Measurements from ENCODE around the gene DHX40. TPM values are rescaled to one million over a fixed set of nuclear protein-coding genes. Genes with fewer than 3 reads are reported as not detected.
"Not testable (repeated sequence)": the region's sequence is repeated elsewhere in the genome, so short reads cannot be mapped to it uniquely, and the experiment has no call there.

The DHX40 gene
- total RNA-seq, 2 donors from 2014 or later: 35.9 to 37.5 TPM

DNA sequence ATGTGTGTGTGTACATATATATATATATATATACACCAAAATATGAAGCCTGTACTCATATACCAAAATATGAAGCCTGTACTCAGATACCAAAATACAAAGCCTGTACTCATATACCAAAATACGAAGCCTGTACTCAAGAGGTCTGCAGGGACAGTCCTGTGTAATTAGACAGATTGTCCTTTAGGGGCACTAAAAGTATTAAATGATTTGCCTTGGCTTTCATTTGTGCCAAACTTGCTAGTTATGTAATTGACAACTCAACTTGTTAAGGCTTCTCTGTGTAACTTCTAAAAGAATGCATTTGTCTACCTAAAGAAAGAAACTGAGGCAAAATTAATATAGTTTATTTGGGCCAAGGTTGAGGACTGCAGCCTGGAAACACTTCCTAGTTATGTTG is 30.8 kb upstream of the DHX40 start:
- peaks cover 20% of the 10 kb centered on the region for H3K27me3 Mint-ChIP-seq (ENCODE audit: low read depth)
- no peak for DNase-seq
- H3K4me1 Mint-ChIP-seq (ENCODE audit: low read depth): no peaks in the 10 kb centered on the region
- ATAC-seq (replicated peaks in 1 of 2): no peak
- no peaks in the 10 kb centered on the region for H3K9me3 Mint-ChIP-seq
- no peaks in the 10 kb centered on the region for H3K36me3 Mint-ChIP-seq (ENCODE audit: insufficient read depth in 2 of 2)
- H3K27ac Mint-ChIP-seq: no peak overlapping the region
- H3K4me3 Mint-ChIP-seq: no peak overlapping the region

DNA sequence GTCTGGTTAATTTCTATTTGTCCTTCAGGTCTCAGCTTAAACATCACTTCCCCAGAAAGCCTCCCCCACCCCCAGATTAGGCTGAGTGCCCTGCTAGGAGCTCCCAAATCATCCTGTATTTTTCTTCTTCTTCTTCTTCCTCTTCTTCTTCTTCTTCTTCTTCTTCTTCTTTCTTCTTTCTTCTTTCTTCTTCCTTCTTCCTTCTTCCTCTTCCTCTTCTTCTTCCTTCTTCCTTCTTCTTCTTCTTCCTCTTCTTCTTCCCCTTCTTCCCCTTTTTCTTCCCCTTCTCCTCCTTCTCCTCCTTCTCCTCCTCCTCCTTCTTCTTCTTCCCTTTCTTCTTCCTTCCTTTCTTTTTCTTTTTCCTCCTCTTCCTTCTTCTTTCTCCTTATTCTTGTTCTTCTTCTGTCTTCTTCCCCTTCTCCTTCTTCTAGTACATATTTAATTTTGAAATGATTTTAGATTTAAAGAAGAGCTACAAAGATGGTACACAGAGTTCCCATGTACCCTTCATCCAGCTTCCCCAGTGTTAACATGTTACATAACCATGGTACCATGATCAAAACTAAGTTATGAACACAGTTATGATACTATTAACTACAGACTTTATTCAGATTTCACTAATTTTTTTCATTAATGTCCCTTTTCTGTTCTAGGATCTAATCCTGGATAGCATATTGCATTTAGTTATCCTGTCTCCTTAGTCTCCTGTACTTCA is 27.1 kb upstream of the DHX40 start:
- ATAC-seq (replicated peaks in 1 of 2): no peak
- H3K27me3 Mint-ChIP-seq (ENCODE audit: low read depth): peaks cover 28% of the 10 kb centered on the region
- H3K4me1 Mint-ChIP-seq (ENCODE audit: low read depth): no peaks in the 10 kb centered on the region
- H3K4me3 Mint-ChIP-seq: no peak overlapping the region
- H3K9me3 Mint-ChIP-seq: no peaks in the 10 kb centered on the region
- no peak for DNase-seq
- no peaks in the 10 kb centered on the region for H3K36me3 Mint-ChIP-seq (ENCODE audit: insufficient read depth in 2 of 2)
- no peak overlapping the region for H3K27ac Mint-ChIP-seq

DNA sequence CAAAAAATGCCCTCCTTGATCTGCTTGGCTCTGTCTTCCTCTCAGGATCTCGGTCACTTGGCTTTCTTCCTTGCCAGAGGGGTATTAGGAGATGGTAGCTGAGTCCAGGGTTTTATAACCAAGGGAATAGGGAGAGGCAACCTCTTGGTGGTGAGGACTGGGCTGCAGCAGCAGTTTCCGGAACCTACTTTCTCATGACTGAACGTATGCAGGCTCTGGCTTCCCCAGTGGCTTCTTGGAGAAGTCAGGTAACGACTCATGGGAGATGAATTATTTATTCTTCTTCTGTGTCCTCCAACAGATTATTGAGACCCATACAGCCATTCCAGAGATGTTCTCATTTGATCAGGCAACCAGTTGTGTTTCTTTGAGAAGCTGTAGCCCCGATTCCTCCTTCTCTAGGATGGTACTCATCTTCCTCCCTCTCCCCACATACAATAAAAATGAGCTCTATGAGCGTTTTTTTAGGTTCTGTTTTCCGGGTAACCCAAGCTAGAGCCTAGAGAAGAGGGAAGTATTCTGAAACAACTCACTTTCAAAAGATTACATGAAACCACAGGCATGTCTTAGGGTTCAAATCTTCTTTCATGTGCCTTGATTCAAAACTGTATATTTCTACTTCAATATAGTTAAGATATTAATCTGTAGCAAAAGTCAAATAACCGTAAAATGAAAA is 22.3 kb upstream of the DHX40 start:
- no peaks in the 10 kb centered on the region for H3K9me3 Mint-ChIP-seq
- DNase-seq (no peak), ATAC-seq (replicated peaks in 1 of 2) (no peak)
- peaks cover 23% of the 10 kb centered on the region for H3K27me3 Mint-ChIP-seq (ENCODE audit: low read depth)
- H3K4me1 Mint-ChIP-seq (ENCODE audit: low read depth): no peaks in the 10 kb centered on the region
- H3K4me3 Mint-ChIP-seq: no peak overlapping the region
- H3K36me3 Mint-ChIP-seq (ENCODE audit: insufficient read depth in 2 of 2): no peaks in the 10 kb centered on the region
- H3K27ac Mint-ChIP-seq: no peak overlapping the region

DNA sequence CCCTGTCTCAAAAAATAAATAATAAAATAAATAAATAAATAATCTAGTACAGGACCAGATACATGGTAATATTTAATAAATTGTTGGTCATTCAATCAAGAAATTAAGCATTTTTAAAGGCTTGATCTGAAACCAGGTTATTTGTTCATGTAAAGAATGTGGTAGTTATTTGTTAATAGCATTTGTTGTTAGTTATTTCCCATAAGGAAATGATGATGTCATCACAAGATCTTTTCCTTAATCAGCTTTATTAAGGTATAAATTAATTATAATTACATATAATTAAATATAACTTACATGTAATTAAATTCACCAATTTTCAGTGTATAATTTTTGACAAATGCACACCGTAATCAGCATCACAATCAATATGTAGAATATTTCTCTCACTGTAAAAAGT is 19.5 kb upstream of the DHX40 start:
- Mint-ChIP-seq H3K36me3 (ENCODE audit: insufficient read depth in 2 of 2) (no peaks in the 10 kb centered on the region), H3K4me3 (no peak overlapping the region), H3K27ac (no peak overlapping the region), H3K9me3 (no peaks in the 10 kb centered on the region), H3K4me1 (ENCODE audit: low read depth) (no peaks in the 10 kb centered on the region), H3K27me3 (ENCODE audit: low read depth) (peaks cover 13% of the 10 kb centered on the region)
- DNase-seq (no peak), ATAC-seq (replicated peaks in 1 of 2) (no peak)

DNA sequence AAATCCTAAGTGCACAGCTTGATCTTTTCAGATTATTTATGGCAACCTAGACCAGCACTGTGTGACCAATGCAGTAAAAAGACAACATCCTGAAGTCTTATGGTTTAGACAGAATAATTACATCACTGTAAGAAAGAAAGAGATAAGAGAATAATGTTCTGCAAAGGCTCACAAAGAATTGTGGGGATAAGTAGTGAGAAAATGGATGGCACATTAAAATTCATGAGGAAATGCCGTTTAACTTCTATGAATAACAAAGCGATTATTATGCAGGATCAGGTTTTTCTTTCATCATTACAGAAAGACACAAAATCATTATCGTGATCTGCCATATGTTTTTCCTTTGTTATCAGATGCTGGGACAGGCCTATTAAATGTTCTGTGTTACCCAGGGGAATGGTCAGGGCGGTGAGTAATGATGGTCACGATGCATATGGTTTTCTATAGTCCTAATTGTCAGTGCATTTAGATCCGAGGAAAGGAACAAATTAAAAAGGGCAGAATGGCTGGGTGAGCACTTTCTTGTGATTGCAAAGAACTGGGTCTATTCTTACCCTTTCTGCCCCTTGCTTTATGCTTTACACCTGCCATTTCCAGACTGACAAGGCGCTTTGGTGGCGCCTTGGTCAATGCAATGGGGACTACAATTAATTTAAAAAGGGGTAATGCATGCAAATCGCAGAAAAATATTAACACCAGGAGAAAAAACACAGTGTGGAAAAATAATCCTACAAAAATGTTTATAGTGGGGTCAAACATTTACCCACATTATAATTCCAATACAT is 18.1 kb upstream of the DHX40 start:
- no peak overlapping the region for H3K27ac Mint-ChIP-seq
- peaks cover 13% of the 10 kb centered on the region for H3K27me3 Mint-ChIP-seq (ENCODE audit: low read depth)
- ATAC-seq (replicated peaks in 1 of 2) (no peak), DNase-seq (no peak)
- H3K36me3 Mint-ChIP-seq (ENCODE audit: insufficient read depth in 2 of 2): no peaks in the 10 kb centered on the region
- no peaks in the 10 kb centered on the region for H3K4me1 Mint-ChIP-seq (ENCODE audit: low read depth)
- no peaks in the 10 kb centered on the region for H3K9me3 Mint-ChIP-seq
- H3K4me3 Mint-ChIP-seq: no peak overlapping the region

DNA sequence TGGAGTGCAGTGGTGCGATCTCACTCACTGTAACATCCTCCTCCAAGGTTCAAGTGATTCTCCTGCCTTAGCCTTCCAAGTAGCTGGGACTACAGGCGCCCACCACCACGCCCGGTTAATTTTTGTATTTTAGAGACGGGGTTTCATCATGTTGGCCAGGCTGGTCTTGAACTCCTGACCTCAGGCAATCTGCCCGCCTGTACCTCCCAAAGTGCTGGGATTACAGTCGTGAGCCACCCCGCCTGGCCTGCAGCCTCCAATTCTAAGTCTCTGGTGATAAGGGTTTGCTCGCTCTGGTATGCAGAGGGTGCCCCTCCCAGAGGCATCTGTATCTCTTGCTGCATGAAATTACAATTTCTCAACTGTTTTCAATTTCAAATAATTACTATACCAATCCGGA is 16.4 kb upstream of the DHX40 start:
- not testable (repeated sequence) for H3K36me3 Mint-ChIP-seq (ENCODE audit: insufficient read depth in 2 of 2); H3K9me3 Mint-ChIP-seq; H3K27ac Mint-ChIP-seq; H3K27me3 Mint-ChIP-seq (ENCODE audit: low read depth); DNase-seq; H3K4me3 Mint-ChIP-seq; H3K4me1 Mint-ChIP-seq (ENCODE audit: low read depth); ATAC-seq (replicated peaks in 1 of 2)

DNA sequence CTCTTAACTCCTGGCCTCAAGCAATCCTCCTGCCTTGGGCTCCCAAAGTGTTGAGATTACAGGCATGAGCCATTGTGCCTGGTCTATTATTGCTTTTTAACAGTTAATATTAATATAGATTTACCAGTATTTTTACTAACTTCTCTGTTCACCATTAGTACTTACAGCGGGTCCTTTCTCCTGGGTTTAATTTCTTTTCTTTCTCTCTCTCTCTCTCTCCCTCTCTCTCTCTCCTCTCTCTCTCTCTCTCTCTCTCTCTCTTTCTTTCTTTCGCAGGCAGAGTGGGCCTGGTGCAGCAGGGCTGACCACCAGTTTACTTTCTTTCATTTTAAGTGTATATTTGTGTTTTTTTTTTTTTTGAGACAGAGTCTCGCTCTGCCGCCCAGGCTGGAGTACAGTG is 14.7 kb upstream of the DHX40 start:
- no peaks in the 10 kb centered on the region for H3K27me3 Mint-ChIP-seq (ENCODE audit: low read depth)
- no peaks in the 10 kb centered on the region for H3K4me1 Mint-ChIP-seq (ENCODE audit: low read depth)
- no peak overlapping the region for H3K4me3 Mint-ChIP-seq
- H3K27ac Mint-ChIP-seq: no peak overlapping the region
- no peak for ATAC-seq (replicated peaks in 1 of 2)
- H3K9me3 Mint-ChIP-seq: no peaks in the 10 kb centered on the region
- no peaks in the 10 kb centered on the region for H3K36me3 Mint-ChIP-seq (ENCODE audit: insufficient read depth in 2 of 2)
- no peak for DNase-seq

DNA sequence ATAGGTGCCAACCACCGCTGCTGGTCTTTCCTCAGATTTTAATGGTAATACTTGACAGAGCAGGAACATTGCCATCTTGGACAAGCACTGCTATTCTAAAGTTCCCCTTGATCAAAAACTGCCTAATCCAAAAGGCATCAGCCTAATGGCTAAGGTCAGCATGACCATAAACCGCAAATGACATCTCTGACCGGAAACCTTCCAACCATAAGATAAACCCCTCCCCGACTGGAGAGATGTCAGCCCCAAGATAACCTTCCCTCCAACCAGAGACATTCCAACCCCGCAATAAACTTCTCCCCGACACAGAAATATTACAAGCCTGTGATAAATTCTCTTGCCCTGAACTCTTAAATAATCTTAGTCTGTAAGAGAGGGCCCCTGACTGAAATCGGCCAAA is 7.4 kb upstream of the DHX40 start:
- Mint-ChIP-seq H3K27ac (no peak overlapping the region), H3K4me3 (no peak overlapping the region)
- ATAC-seq (replicated peaks in 1 of 2): no peak

DNA sequence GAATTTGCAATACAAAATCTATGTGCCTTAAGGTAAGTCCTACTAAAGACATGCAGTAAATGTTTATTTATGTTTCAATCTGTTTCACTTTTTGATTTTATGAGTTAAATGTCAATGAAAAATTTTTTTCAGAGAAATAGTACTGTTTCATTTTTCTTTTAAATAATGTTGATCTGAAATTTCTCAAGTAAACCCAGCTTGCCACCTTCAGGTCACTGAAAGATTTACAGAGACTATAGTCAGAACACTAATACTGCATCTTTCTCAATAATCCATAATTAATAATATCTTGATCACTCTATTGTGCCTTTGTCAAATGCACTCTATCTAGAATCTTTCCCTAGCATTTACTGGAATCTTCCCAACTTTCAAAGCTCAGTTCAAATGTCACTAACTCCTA is 6.5 kb upstream of the DHX40 start:
- no peaks in the 10 kb centered on the region for H3K9me3 Mint-ChIP-seq
- ATAC-seq (replicated peaks in 1 of 2) (no peak), DNase-seq (no peak)
- no peaks in the 10 kb centered on the region for H3K27me3 Mint-ChIP-seq (ENCODE audit: low read depth)
- no peak overlapping the region for H3K27ac Mint-ChIP-seq
- H3K4me3 Mint-ChIP-seq: no peak overlapping the region
- H3K36me3 Mint-ChIP-seq (ENCODE audit: insufficient read depth in 2 of 2): no peaks in the 10 kb centered on the region
- H3K4me1 Mint-ChIP-seq (ENCODE audit: low read depth): no peaks in the 10 kb centered on the region

More for the DNA sequence above, 7.4 kb upstream of the DHX40 start:
- H3K9me3 Mint-ChIP-seq: no peaks in the 10 kb centered on the region
- no peaks in the 10 kb centered on the region for H3K4me1 Mint-ChIP-seq (ENCODE audit: low read depth)
- H3K27me3 Mint-ChIP-seq (ENCODE audit: low read depth): no peaks in the 10 kb centered on the region
- no peak for DNase-seq
- H3K36me3 Mint-ChIP-seq (ENCODE audit: insufficient read depth in 2 of 2): no peaks in the 10 kb centered on the region

DNA sequence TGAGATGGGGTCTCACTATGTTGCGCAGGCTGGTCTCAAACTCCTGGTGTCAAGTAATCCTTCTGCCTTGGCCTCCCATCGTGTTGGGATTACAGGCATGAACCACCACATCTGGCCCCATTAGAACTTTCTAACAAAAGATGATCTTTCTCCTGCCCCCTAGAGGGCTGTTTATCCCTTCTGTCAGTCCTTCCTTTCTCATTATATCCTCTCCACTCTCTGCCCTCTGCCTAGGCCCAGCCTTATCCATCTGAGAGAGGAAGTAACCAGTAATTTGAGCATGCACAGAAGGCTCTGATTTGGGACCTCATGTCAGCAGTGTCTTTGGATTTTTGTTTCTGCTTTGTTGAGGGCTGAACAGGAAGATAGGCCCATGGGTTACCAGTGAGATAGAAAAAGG is 4.4 kb upstream of the DHX40 start:
- Mint-ChIP-seq H3K9me3 (peaks cover 4 to 5% of the 10 kb centered on the region in 2 donors), H3K4me1 (ENCODE audit: low read depth) (peaks cover 5% of the 10 kb centered on the region), H3K36me3 (ENCODE audit: insufficient read depth in 2 of 2) (peaks cover 2 to 8% of the 10 kb centered on the region in 2 donors), H3K4me3 (no peak overlapping the region), H3K27ac (no peak overlapping the region), H3K27me3 (ENCODE audit: low read depth) (no peaks in the 10 kb centered on the region)
- ATAC-seq (replicated peaks in 1 of 2) (no peak), DNase-seq (no peak)

DNA sequence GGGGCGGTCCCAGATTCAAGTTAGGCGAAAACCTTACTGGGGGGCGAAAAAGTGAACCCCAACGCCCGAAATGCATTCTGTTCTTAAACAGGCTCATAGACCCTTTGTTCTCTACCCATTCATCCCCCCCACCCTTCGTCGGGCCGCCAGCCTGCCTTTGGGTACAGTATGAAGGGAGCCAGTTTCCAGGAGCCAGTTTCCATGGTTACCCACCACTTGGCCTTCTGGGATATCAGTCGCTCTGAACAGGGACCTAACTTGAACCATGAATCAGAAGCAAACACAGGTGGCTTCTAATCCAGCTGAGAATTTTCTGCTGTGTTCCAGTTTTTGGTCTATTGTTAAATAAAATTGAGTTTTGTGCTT is 532 bp downstream of the DHX40 start:
- Mint-ChIP-seq H3K9me3 (peaks cover 4 to 5% of the 10 kb centered on the region in 2 donors), H3K27me3 (ENCODE audit: low read depth) (no peaks in the 10 kb centered on the region), H3K4me1 (ENCODE audit: low read depth) (peaks cover 21% of the 10 kb centered on the region), H3K27ac (peak overlapping the region; percentile 98), H3K36me3 (ENCODE audit: insufficient read depth in 2 of 2) (peaks cover 2 to 13% of the 10 kb centered on the region in 2 donors), H3K4me3 (peak overlapping the region; percentile 99 to 100)
- DNase-seq (peak; percentile 51 to 52), ATAC-seq (replicated peaks in 1 of 2) (peak; percentile 69 to 74)

DNA sequence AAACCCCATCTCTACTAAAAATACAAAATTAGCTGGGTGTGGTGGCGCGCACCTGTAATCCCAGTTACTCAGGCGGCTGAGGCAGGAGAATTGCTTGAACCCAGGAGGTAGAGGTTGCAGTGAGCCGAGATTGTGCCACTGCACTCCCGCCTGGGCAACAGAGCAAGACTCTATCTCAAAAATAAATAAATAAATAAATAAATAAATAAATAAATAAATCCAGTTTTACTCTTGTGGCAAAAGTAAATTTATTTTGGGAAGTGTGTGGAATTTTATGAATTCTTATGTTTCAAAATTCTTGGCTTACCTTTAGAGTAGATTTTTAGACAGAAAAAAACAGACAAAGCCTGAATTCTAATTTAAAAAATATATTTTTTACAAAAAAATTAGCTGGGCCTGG is 3.7 kb downstream of the DHX40 start:
- not testable (repeated sequence) for DNase-seq; ATAC-seq (replicated peaks in 1 of 2)

DNA sequence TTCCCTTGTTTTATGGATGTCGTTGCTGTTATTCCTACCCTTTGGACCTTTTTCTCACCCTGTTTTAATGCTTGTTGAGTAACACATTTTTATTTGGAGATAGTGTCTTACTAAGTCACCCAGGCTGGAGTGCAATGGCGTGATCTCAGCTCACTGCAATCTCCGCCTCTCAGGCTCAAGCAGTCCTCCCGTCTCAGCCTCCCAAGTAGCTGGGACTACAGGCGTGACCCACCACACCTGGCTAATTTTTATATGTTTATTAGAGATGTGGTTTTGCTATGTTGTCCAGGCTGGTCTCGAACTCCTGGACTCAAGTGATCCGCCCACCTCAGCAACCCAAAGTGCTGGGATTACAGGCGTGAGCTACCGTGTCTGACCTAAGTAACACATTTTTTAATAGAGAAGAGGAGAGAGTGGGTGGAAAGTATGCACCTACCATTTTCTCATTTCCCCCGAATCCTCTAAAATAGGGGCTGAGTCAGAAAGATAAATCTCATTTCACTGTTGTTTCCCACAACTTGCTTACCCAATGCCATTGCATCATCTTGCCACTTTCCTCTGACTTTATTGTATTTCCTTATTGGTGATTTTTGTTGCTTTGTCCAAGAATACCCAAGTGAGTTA is 7.0 kb downstream of the DHX40 start:
- Mint-ChIP-seq H3K27ac (peak overlapping the region; percentile 69), H3K27me3 (ENCODE audit: low read depth) (no peaks in the 10 kb centered on the region), H3K9me3 (peaks cover 2 to 4% of the 10 kb centered on the region in 2 donors), H3K36me3 (ENCODE audit: insufficient read depth in 2 of 2) (peaks cover 5 to 12% of the 10 kb centered on the region in 2 donors), H3K4me1 (ENCODE audit: low read depth) (peaks cover 18% of the 10 kb centered on the region), H3K4me3 (peak overlapping the region; percentile 63 to 67)
- ATAC-seq (replicated peaks in 1 of 2): peak; percentile 84 to 92
- DNase-seq: peak; percentile 39 to 42

More for the DNA sequence above, 3.7 kb downstream of the DHX40 start:
- not testable (repeated sequence) for H3K9me3 Mint-ChIP-seq; H3K4me3 Mint-ChIP-seq; H3K27ac Mint-ChIP-seq; H3K27me3 Mint-ChIP-seq (ENCODE audit: low read depth)
- H3K36me3 Mint-ChIP-seq (ENCODE audit: insufficient read depth in 2 of 2): peaks cover 7 to 24% of the 10 kb centered on the region in 2 donors
- H3K4me1 Mint-ChIP-seq (ENCODE audit: low read depth): peaks cover 37% of the 10 kb centered on the region

Data from activated T-cell treated with anti-CD3 and anti-CD28 coated beads, Interleukin-2, amount 50 U/mL, for 72 hours (primary cell).